Measurements from ENCODE around the gene CITED1.

The CITED1 gene

DNA sequence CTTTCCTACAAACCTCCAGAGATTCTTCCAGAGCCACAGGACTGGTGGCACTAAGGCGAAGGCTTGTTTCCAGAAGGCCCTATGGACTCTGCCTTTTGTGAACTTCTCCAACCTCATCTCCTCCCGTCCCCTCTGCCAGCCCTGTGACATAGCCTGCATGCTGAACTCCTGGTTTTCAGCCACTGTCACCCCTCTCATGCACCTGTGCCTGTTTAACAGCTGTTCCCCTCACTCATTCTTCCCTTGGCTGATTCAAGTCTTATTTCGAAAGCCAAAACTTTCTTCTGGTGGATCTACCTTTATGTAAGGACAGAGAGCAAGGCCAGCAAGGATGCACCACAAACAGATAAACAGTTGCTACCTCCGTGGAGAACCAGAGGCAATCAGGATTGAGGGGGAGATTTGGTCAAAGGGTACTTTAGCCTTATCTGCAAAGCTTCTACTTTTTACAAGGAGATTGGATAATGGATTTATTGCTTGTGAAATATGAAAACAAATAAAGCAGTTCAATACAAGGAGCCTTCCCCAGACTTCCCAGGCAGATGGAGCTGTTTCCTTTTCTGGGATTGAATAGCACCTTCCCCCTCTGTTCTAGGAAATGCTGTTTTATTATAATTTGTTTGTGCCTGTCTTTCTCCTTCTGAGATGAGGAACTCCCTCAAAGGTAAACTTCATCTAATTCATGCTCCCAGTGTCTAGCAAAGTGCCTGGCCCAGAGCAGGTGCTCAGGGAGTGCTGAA lies 5.7 kb downstream of the CITED1 start:
- H3K27ac Mint-ChIP-seq, result no peak overlapping the region
- H3K27me3 Mint-ChIP-seq (ENCODE audit: low read depth), result peaks cover 65% of the 10 kb centered on the region
- H3K4me1 Mint-ChIP-seq (ENCODE audit: low read depth), result peaks cover 3% of the 10 kb centered on the region
- no peaks in the 10 kb centered on the region for H3K9me3 Mint-ChIP-seq
- no peaks in the 10 kb centered on the region for H3K36me3 Mint-ChIP-seq (ENCODE audit: low read depth)
- no peak overlapping the region for H3K4me3 Mint-ChIP-seq
- DNase-seq (ENCODE audit: low spot score), result no peak

DNA sequence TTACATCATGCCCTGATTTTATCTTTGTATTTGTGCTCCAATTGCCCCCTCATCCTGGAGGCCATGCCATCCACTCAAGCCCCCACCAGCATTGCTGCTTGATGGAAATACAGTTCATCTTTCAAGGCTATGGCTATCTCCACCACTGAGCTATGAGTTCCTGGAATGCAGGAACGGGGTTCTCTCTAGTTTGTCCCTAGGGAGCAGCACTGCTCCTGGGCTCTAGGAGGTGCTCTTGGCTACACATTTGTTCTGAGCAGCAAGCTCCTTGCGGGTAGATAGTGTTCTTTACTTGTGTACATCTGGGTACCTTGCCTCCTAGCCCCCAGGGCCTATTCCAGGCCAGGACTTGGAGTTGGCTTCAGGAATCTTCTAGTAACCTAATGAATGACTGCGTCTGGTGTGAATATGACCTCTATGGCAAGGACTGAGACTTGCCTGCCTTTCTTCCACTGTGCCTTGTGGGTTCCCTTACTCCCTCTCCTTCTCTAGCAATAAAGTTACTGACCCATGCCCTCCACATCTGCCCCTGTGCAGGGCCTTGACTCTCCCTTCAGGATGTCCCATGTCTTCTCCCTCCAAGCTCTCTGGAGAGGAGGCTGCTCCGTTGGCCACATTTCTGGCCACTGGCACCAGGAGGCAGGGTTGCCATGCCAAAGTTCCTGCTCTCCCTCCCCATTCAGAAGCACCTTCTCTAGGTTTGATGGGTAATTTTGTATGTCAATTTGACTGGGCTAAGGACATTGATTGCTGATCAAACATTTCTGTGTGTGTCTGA lies 7.6 kb downstream of the CITED1 start:
- Mint-ChIP-seq H3K4me1 (ENCODE audit: low read depth) (no peaks in the 10 kb centered on the region), H3K27me3 (ENCODE audit: low read depth) (peaks cover 49% of the 10 kb centered on the region), H3K9me3 (no peaks in the 10 kb centered on the region), H3K36me3 (ENCODE audit: low read depth) (no peaks in the 10 kb centered on the region), H3K4me3 (no peak overlapping the region), H3K27ac (no peak overlapping the region)
- DNase-seq (ENCODE audit: low spot score), result no peak

DNA sequence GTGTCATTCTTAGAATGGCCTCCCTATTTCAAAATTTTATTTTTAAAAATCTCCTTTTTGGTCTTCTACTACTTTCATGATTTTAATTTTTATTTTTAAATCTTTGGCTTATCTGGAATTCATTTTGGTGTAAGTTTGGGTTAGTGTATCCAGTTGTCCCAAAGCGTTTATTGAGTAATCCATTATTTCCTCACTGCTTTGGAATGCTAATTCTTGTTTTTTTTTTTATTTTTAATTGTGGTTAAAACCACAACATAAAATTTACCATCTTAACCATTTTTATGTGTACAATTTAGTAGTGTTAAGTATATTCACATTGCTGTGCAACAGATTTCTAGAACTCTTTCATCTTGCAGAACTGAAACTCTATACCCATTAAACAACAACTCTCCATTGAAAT lies 8.7 kb downstream of the CITED1 start:
- Mint-ChIP-seq H3K4me3 (no peak overlapping the region), H3K9me3 (no peaks in the 10 kb centered on the region), H3K27ac (no peak overlapping the region), H3K4me1 (ENCODE audit: low read depth) (no peaks in the 10 kb centered on the region), H3K36me3 (ENCODE audit: low read depth) (no peaks in the 10 kb centered on the region), H3K27me3 (ENCODE audit: low read depth) (peaks cover 47% of the 10 kb centered on the region)
- no peak for DNase-seq (ENCODE audit: low spot score)

DNA sequence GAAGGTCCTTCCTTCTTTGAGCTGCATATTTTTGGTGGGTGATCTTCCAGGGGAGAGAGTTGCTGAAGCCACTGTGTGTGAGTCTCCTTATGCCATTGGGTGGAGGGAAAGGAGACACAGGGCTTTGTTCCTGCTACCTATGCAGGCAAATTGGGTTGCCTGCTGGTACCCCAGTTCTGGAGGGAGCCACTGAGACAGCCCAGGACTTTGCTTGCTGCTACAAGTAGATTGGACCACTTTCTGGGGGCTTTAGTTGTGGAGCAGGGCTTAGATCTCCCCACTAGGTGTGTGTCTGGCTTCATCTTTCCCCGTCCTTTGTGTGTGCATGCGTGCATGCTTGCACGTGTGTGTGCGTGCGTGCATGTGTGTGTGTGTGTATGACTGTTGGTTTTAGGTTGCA lies 10.0 kb downstream of the CITED1 start:
- Mint-ChIP-seq H3K4me1 (ENCODE audit: low read depth) (no peaks in the 10 kb centered on the region), H3K4me3 (no peak overlapping the region), H3K27me3 (ENCODE audit: low read depth) (peaks cover 45% of the 10 kb centered on the region), H3K9me3 (no peaks in the 10 kb centered on the region), H3K27ac (no peak overlapping the region), H3K36me3 (ENCODE audit: low read depth) (no peaks in the 10 kb centered on the region)
- DNase-seq (ENCODE audit: low spot score), result no peak

DNA sequence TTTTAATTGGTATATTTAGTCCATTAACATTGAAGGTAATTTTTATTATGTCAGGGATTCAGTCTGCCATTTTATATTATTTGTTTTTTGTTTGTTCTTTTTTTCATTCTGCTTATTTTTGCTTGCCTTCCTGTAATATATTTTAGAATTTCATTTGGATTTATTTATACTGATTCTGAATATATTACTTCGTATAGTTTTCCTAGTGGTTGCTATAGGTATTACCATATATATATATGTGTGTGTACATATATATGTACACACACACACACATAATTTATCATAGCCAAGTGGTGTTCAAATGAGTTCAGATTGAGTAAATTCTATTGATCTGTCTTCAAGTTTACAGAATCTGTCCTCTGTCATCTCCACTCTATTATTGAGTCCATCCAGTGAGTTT lies 11.2 kb downstream of the CITED1 start:
- no peaks in the 10 kb centered on the region for H3K9me3 Mint-ChIP-seq
- no peak for DNase-seq (ENCODE audit: low spot score)
- H3K27ac Mint-ChIP-seq, result no peak overlapping the region
- peaks cover 38% of the 10 kb centered on the region for H3K27me3 Mint-ChIP-seq (ENCODE audit: low read depth)
- H3K4me3 Mint-ChIP-seq, result no peak overlapping the region
- no peaks in the 10 kb centered on the region for H3K36me3 Mint-ChIP-seq (ENCODE audit: low read depth)
- no peaks in the 10 kb centered on the region for H3K4me1 Mint-ChIP-seq (ENCODE audit: low read depth)

DNA sequence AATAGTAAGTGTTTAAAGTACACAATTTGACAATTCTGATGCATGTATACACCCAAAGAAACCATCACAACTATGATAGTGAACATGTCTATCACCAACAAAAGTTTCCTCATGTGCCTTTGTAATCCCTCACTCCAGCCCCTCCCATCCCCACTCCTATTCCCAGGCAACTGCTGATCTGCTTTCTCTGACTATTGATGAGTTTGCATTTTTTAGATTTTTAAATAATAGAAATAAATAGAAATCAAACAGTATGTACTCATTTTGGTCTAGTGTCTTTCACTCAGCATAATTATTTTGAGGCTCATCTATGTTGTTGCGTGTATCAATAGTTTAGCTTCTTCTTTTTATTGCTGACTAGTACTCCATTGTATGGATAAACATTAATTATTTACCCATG lies 23.4 kb downstream of the CITED1 start:
- Mint-ChIP-seq H3K27me3 (ENCODE audit: low read depth) (peaks cover 23% of the 10 kb centered on the region), H3K4me3 (no peak overlapping the region), H3K4me1 (ENCODE audit: low read depth) (peaks cover 6% of the 10 kb centered on the region), H3K9me3 (no peaks in the 10 kb centered on the region), H3K36me3 (ENCODE audit: low read depth) (no peaks in the 10 kb centered on the region), H3K27ac (no peak overlapping the region)
- no peak for DNase-seq (ENCODE audit: low spot score)

DNA sequence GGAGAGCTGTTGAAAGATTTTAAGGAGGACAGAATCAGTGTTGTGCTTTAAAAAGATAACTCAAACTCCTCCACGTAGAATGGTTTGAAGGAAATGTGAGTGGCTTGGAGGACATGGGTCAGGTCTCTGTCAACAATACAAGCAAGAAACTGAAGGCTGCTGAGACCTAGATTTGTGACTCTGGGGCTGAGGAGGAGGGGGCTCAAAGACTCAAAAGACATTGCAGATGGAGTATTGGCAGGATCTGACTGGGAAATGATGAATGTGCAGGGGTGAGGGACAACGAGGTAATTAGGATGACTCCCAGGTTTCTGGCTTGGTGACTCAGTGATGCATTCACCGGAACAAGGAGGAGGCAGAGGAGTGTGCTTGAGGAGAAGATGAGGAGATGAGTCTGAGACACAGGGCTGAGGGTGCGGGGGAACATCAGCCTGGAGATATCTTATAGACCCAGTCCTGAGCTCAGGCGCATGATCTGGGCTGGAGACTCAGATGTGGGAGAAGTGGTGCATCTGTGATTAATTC lies 25.3 kb downstream of the CITED1 start:
- H3K4me3 Mint-ChIP-seq, result no peak overlapping the region
- peaks cover 9% of the 10 kb centered on the region for H3K4me1 Mint-ChIP-seq (ENCODE audit: low read depth)
- no peak for DNase-seq (ENCODE audit: low spot score)
- H3K27me3 Mint-ChIP-seq (ENCODE audit: low read depth), result peaks cover 23% of the 10 kb centered on the region
- H3K9me3 Mint-ChIP-seq, result no peaks in the 10 kb centered on the region
- no peak overlapping the region for H3K27ac Mint-ChIP-seq
- H3K36me3 Mint-ChIP-seq (ENCODE audit: low read depth), result peaks cover 10% of the 10 kb centered on the region

DNA sequence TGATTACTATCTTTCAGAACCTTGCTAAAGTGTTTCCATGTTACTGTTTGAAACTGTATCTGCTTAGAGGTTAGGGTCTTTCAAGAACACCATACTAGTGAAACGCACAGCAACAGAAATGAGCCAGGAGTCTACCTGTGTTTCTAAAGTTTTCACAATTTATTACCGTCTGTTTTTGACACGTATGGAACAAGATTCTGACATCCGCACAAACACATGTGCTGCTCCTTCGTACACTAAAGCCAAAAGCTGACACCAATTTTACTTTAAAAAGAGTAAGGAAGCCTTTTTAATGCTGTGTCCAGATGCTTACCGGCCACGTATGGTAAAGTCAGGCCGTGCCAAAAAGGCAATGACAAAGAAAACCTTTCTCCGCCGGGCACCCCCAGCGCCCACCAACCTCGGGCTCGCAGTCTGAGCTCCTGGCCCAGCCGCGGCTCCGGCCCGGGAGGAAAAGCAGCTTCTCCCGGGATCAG lies 29.2 kb downstream of the CITED1 start:
- peaks cover 35% of the 10 kb centered on the region for H3K4me1 Mint-ChIP-seq (ENCODE audit: low read depth)
- peak overlapping the region; percentile 87 for H3K4me3 Mint-ChIP-seq
- H3K9me3 Mint-ChIP-seq, result no peaks in the 10 kb centered on the region
- peaks cover 14% of the 10 kb centered on the region for H3K27me3 Mint-ChIP-seq (ENCODE audit: low read depth)
- peaks cover 47% of the 10 kb centered on the region for H3K36me3 Mint-ChIP-seq (ENCODE audit: low read depth)
- H3K27ac Mint-ChIP-seq, result peak overlapping the region; percentile 89
- DNase-seq (ENCODE audit: low spot score), result no peak

DNA sequence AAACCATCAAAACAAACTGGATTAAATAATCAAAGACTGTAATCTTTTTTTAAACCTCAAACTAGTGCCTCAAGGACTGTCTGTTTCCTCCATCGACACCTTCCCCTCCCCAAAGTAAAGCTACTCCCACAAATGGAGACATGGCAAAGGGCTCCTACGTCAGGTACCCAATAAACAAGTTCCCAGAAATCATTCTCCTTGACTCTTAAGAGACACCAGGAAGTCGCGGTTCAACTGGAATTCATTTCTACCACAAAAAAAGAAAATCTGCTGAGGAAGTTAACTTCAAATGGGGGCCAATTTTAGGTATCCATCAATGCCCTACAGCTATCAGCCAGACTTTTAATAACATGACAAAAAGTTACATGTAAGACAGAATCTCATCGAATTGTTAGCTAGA lies 31.2 kb downstream of the CITED1 start:
- Mint-ChIP-seq H3K4me3 (peak overlapping the region; percentile 87), H3K27me3 (ENCODE audit: low read depth) (peaks cover 8% of the 10 kb centered on the region), H3K27ac (peak overlapping the region; percentile 74), H3K4me1 (ENCODE audit: low read depth) (peaks cover 32% of the 10 kb centered on the region), H3K9me3 (no peaks in the 10 kb centered on the region), H3K36me3 (ENCODE audit: low read depth) (peaks cover 52% of the 10 kb centered on the region)
- DNase-seq (ENCODE audit: low spot score), result no peak

DNA sequence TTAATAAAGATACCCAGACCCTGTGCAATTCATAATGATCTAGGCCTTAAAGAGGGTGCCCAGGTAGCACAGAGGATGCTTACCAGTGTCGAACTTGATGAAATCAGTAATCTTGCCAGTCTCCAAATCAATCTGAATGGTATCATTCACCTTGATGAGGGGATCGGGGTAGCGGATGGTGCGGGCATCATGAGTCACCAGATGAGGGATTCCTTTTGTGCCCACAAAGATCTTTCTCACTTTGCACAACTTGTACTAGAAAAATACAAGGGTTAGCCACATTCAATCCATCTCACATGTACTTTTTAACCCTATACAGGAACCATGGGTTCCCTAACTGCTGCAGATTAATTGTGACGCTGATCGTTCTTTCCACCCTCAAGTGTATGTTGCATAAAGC lies 32.0 kb downstream of the CITED1 start:
- no peaks in the 10 kb centered on the region for H3K9me3 Mint-ChIP-seq
- peak overlapping the region; percentile 74 for H3K27ac Mint-ChIP-seq
- peaks cover 32% of the 10 kb centered on the region for H3K4me1 Mint-ChIP-seq (ENCODE audit: low read depth)
- DNase-seq (ENCODE audit: low spot score), result no peak
- H3K4me3 Mint-ChIP-seq, result peak overlapping the region; percentile 87
- peaks cover under 1% of the 10 kb centered on the region for H3K27me3 Mint-ChIP-seq (ENCODE audit: low read depth)
- H3K36me3 Mint-ChIP-seq (ENCODE audit: low read depth), result peaks cover 56% of the 10 kb centered on the region

DNA sequence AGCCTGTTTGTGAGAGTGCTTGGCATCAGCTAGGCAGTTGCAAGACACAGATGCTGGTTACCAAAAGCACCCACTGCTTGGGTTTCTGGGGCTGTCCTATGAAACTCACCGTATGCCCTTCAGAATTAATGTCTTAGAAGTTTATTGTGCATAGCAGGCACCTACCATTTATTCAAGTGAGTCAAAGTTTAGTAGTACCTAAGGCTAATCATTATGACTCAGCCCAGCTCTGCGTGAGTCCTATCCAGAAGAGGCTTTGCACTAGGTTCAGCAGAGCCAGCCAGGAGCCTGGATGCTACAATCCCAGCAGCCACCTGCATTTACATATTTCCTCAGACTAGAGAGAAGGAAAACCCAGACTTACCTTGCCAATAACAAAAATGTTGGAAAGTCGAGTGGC lies 32.8 kb downstream of the CITED1 start:
- no peak overlapping the region for H3K4me3 Mint-ChIP-seq
- H3K4me1 Mint-ChIP-seq (ENCODE audit: low read depth), result peaks cover 30% of the 10 kb centered on the region
- no peak for DNase-seq (ENCODE audit: low spot score)

DNA sequence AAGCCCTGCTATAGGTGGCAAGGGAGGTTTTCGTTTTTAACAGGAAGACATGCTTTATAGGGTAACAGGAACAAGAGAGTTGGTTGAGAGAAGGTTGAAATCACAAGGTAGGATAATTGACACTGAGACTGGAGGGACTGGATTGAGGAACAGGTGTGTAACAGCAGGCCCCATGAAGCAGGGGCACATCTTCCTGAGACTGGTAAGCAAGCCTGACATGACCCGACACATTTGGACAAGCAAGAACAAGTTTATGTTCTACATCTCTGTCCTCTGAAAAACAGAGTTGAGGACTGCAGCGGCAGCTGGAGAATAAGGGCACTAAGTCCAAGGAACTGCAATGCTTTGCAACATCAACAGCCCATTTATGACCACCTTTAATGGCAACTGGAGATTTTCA lies 33.9 kb downstream of the CITED1 start:
- Mint-ChIP-seq H3K27me3 (ENCODE audit: low read depth) (no peaks in the 10 kb centered on the region), H3K9me3 (no peaks in the 10 kb centered on the region), H3K36me3 (ENCODE audit: low read depth) (peaks cover 64% of the 10 kb centered on the region), H3K4me1 (ENCODE audit: low read depth) (peaks cover 29% of the 10 kb centered on the region), H3K4me3 (peak overlapping the region; percentile 1), H3K27ac (no peak overlapping the region)
- DNase-seq (ENCODE audit: low spot score), result no peak

More for the DNA sequence above, 32.8 kb downstream of the CITED1 start:
- H3K9me3 Mint-ChIP-seq, result no peaks in the 10 kb centered on the region
- no peaks in the 10 kb centered on the region for H3K27me3 Mint-ChIP-seq (ENCODE audit: low read depth)
- peaks cover 60% of the 10 kb centered on the region for H3K36me3 Mint-ChIP-seq (ENCODE audit: low read depth)
- H3K27ac Mint-ChIP-seq, result no peak overlapping the region

DNA sequence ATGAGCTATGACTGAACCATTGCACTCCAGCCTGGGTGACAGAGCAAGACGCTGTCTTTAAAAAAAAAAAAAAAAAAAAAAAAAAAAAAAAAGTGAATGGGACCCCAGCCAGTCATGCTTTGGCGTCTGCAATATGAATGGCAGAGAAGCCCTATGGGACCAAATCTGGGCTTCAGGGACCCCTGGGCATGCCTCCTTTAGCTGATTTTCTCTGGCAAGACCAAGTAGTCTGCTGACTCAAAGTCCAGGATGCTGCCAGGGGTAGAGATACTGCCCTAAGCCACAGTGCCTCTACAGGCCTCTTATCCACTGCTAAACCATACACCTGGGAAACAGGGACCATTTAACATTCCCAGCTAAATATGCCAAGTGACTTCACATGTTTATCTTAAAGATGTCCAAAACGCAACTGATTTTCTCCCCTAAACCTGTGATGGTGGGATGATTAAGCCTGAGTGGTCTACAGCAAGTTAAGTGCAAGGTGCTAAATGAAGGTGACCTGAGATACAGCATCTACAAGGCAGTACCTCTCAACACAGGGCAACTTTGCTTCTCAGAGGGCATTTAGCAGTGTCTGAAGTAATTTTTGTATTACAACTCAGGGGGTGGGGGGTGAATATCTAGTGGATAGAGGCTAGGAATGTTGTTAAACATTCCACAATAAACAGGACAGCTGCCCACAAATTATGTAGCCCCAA lies 34.5 kb downstream of the CITED1 start:
- no peak for DNase-seq (ENCODE audit: low spot score)
- Mint-ChIP-seq H3K27ac (no peak overlapping the region), H3K36me3 (ENCODE audit: low read depth) (peaks cover 64% of the 10 kb centered on the region), H3K9me3 (no peaks in the 10 kb centered on the region), H3K4me3 (no peak overlapping the region), H3K27me3 (ENCODE audit: low read depth) (no peaks in the 10 kb centered on the region), H3K4me1 (ENCODE audit: low read depth) (peaks cover 29% of the 10 kb centered on the region)
